Measurements from ENCODE around the gene RNF157.

Gene RNF157

DNA sequence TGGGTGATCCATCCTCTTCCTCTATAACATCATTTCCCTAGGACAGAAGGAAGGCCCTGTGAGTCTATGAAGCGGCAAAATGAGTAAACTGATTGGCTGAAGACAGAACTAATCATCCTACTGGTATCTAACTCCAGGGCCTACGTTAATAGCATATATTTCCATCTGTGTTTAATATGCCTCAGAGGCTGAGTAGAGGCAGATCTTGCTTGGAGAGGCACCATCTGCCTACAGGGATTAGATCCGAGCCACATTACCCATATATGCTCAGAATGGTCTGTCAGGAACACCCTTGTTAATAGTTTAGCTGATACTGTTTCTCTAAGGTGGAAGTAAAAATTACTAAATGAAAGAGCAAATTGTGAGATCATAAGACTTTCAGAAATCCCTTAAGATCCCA lies 86.0 kb downstream of the RNF157 start:
- DNase-seq = no peak

DNA sequence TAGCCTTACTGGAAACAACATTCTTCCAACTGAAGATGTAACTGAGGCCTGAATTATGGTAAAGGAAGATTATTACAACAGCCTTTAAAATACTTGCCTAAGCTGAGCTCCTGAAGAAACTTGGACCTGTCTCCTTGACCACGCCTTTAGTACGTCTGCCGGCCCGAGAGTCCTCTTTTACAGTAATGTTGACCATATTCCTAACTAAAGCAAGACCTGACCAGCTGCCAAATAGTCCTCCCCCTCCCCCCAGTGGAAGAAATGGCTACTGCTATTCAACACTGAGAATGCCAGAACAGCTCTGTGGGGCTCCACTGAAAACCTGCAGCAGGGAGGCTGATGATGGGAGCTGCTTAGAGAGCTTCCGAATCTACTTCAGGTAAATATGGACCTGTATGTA lies 86.7 kb downstream of the RNF157 start:
- DNase-seq = no peak

- no peak for DNase-seq
These were observed 87.1 kb downstream of the RNF157 start for GRCh38 chr17:76153202-76153601.

DNA sequence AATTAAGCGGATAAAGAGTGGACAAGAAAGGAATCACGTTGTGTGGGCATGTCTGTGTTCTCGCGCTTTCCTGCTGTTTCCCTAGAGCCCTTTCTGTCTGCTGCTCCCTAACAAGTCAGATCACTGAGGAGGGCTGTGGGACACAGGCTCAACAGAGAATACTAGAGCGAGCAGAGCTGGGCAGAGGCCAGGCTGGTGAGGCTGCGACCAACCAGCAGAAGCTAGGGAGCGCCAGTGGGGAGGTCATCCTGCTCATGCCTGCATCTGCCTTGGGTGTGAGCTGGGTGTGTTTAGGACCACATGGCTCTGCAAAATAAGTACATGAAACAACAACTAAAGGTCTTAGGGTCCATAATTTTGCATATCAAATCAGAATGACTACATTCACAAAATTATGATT lies 87.7 kb downstream of the RNF157 start:
- DNase-seq = no peak

DNA sequence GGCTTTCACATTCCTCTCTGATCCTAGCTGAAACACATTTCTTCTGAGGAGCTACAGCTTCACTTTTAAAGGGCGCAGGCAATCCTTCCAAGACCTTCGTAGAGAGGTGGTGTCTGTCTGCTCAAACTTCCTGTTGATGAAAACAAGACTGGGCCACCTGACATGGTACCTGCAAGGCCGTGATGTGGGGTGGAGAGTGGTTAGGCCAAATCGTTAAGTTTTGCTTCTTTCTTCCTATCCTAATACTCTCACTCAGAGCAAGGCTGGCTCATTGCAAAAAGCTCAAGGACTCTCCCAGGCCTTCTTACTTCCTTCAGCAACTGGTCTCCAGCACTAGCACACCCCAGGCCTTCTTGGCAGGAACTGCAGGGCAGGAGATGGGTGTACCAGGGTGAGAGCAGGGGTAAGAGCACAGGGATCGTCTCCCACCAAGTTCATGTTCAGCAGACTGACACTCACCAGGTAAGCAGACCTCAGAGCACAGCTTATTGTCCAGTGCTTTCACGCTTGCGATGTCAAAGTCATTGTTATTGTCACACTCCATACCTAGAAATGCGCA lies 88.3 kb downstream of the RNF157 start:
- DNase-seq = no peak

- no peak for DNase-seq
These were observed 89.3 kb downstream of the RNF157 start for GRCh38 chr17:76150712-76151622.

DNA sequence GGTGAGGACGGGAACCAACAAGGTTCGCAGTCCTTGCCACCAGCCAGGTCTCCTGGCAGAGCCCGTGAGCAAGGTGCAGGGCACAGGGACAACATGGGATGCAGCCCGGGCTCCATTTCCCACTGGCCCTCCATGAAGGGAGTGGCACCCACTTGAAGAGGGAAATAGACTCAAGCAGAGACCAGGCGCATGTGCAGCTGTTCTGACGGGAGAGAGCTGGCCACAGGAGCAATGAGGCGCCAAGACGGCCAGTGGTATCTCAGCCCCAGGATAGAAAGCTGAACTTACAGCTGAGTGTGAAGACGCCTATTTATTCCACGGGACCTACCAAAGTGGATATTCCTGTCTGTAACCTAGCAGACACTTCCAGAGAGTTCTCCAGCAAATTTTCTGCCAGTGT lies 91.1 kb downstream of the RNF157 start:
- no peak for DNase-seq

GRCh38 chr17:76148015-76148326 lies 92.3 kb downstream of the RNF157 start:
- no peak for DNase-seq

- peak; percentile 61 for DNase-seq
These were observed 92.9 kb downstream of the RNF157 start for GRCh38 chr17:76147211-76148014.

DNA sequence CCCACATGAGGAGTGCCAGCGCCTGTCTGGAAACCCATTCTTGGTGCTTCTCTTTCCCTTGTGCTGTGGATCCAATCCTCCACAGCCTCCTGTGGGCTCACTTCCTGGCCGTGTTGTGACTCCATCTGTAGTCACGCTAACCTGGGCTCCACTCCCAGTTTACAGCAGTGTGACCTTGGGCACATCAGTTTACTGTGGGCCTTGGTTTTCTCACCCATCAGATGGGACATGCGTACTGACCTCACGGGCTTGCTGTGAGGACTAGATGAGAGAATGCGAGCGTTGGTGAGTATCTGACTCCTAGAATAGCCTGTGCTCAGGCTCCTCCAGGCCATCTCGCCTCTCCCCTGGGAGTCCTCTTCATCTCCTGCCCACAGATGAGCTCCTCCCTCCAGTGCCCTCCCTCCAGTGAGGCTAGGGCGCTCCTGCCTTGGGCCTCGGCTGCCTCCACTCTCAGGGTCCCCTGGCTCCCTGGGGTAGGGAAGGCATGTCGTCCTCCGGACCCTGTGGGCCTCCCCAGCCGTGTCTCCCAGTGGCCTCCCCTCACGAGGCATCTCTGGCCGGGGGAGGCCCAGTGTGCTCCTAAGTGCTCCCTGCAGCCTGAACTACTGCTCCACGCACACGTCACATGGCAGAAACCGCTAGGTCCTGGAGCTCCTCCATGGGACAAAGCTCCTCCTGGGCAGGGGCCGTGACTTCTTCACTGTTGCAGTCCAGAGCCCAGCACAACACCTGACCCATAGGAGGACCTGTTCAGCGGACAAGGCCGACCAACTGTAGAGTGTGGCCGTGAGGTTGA lies 94.0 kb downstream of the RNF157 start:
- DNase-seq = no peak

DNA sequence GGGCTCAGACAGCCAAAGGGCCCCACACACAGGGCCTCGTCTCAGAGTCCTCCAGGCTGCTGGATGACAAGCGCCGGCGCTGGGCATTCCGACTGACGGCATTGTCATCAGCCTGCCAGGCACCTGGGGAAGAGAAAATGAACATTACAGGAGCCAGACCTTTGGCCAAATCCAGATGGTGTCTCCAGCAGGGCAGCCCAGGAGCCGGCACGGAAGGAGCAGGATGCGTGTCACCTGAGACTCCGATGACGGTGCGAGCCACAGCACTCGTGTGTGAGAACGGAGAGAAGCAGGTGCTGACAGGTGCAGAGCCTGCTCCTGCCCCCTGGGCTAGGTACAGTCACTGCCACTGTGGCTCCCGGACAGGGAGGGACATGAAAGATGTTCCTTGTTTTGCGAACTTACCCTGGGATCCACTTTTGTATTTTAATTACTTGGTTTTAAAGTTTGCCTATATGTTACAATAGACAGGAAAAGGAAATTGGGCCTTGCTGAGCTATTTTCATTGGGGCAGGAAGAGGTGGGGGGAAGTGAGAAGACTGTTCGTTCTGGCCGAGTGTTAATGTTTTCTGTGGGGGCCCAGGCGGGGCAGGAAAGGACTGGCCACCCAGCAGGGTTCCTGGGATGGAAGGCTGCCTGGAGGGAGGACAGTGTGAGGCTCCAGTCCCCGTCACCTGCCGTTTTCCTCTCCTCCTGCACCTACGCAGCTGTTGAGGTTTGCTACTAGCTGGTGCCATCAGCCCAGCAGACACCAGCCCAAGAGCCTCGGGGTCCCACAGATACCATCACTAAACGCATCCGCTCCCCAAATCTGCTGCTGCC lies 94.9 kb downstream of the RNF157 start:
- DNase-seq = peak; percentile 79

DNA sequence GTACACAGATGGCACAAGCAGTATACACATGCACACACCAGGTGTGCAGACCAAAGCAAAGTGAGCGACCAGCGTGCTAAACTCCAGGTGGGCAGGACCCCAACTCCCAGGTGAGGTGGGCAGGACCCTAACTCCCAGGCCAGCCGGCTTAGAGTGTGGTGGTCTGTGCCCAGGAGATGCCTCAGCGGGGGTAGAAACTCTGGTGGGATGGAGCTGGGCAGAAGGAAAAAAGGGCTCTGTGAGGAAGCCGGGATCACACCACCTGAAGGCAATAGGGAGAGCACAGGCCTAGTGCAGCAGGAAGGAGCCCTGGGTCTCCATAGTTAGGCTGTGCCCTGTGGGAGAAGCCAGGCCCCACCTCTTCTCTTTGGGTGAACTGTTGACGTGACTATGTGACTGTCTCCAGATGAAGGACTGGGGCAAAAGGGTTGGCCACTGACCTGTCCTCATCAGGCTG lies 97.7 kb downstream of the RNF157 start:
- DNase-seq = peak; percentile 20

DNA sequence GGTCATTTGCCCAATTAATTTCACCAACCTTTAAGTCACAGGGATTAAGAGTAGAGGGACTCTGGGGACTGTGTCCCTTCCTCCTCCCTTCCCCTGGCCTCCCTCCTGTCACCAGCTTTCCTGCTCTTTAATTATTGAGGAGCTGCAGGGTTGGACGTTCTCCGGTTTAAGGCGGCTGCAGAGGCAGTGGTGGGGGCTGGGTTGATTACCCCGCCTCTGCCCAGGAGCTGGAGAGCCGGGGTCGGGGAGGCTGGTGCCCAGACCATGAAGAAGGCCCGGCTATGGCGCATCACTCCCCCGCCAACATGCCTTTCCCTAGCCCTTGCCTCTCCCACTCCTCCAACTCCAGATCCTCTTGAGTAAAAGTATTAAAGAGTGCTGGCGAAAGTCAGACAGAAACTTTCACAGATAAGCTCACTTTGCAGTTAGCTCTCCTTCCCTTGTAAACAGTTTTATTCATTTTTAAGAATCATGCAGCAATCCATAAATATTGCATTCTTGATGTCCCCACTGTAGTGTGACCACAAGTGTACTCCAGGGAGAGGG lies 98.2 kb downstream of the RNF157 start:
- peak; percentile 65 for DNase-seq

DNA sequence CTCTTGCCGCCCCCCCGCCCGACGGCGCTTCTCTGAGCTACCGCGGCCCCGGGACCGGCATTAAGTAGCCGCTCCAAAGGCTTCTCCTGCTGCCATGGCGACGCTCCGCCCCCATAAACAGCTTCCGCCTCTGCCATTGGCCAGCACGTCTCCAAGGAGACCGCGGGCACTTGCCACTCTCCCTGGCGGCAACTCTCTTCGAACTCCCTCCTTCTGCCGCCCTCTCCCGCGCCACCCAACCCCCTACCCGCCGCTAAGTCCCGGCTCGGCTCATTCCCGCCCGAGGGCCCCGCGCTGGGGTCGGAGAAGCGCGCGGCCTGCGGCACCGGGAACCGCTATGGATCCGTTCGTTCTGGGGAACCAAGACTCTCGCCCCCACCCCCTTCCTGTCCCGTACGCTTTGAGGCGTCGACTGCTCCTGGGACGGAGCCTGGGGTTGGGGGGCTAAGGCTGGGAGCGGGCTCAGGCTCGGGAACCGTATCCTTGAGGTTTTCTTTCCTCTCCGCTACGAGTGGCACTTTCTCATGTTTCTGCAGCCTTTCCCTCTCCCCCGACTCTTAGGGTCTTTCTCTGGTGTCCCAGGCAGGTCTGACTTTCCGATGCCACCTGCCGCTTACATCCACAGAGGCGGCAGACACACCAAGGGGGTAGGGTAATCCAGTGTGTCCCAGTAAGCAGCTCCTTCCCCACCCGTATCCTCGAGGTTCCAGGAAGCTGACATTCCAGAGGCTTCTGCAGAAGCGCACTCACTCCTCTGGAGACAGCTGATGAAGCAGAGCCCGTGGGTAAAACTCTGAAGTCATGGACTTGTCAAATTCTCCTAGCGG lies 98.9 kb downstream of the RNF157 start, which contains the start of gene FOXJ1:
TSS of gene FOXJ1 (minus strand) at position 34 of the 827 bp plus-strand sequence. CDS start 850 bp downstream, outside the sequence.
- peak; percentile 98 for DNase-seq

DNA sequence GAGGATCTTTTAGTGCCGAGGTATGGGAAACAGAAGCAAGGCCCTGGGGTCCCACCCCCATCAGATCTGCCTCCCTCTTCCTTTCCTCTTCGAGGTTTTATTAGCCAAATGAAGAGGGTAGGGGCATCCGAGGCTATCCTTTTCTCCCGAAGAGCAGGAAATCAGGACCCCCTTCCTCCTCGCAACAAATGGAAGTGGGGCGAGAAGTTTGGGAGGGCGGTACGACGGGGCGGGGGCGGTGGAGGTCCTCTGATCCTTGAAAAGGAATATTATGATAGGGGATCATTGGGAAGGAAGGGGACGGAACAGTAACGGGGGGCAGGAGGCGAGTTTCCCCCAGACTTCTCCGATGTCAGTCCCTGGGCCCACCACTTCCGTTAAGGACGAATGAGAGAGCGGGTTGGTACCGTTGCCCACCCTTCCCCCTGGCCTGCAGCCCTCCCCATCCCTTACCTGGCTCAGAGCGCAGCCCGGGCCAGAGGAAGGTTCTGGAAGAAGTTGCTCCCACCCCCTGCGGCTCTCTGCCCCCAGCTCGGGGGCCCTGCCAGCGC lies 99.6 kb downstream of the RNF157 start:
- no peak for DNase-seq

DNA sequence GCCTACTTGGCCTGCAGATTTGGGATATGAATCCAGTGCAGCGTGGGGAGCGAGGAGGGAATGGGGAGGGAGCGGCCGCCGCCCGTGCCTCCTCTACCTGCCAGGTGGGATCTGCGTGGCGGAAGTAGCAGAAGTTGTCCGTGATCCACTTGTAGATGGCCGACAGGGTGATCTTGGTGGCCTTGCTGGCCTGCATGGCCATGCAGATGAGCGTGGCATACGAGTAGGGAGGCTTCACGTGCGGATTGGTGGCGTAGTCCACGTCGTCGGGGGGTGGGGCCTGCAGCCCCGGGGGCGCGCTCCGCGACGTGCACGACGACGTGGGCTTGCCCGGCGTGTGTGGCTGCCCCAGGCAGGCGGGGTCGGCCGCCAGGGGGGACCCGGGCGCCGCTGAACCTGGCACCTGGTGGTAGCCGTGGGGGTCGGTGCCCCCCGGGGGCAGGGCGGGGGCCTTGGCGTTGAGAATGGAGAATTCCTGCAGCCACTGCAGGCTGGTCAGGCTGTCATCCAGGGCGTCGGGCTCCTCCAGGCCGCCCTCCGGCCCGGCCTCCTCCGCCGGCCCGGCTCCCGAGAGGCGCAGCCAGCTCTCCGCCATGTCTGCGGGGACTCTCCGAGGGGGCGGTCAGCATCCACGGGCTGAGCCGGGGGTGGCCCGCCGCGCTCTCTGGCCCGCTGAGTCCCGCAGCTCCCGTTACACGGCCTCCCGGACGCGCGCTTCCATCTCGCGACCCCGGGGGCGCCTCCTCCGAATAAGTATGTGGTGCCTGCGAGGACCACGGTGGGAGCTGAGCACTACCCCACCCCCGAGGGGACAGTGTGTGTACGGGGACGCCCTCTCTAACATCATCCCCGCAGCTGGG lies 100.3 kb downstream of the RNF157 start:
- no peak for DNase-seq

GRCh38 chr17:76138896-76139752 lies 101.2 kb downstream of the RNF157 start:
- peak; percentile 30 for DNase-seq

GRCh38 chr17:76138234-76138895 lies 101.9 kb downstream of the RNF157 start:
- peak; percentile 75 for DNase-seq
